Right lung (tissue), 5 donors: ENCODE results near the gene PITPNC1. TPM values are rescaled to one million over a fixed set of nuclear protein-coding genes. Genes with fewer than 3 reads are reported as not detected.
"Not testable (repeated sequence)": the region's sequence is repeated elsewhere in the genome, so short reads cannot be mapped to it uniquely, and the experiment has no call there.

Experiments
- DNase-seq, 2 donors: peaks; one replicate each; pipeline ENCODE4 v3.0.0-alpha.2; 2013
- polyA plus RNA-seq, 5 donors: library from polyadenylated mRNA; unstranded; fragments of 120-200 nt; gene quantifications; one replicate each; pipeline versions ENCODE4 v1.2.1 to v1.2.3, GENCODE V29; 2013; ENCODE audit warnings: inconsistent platforms in 1 of 5, low replicate concordance in 1 of 5; ENCODE audit not compliant: insufficient read length in 5 of 5, insufficient read depth in 1 of 5

The PITPNC1 gene
- polyA plus RNA-seq, 5 donors = 9.1 to 12.0 (median 10.1) TPM

DNA sequence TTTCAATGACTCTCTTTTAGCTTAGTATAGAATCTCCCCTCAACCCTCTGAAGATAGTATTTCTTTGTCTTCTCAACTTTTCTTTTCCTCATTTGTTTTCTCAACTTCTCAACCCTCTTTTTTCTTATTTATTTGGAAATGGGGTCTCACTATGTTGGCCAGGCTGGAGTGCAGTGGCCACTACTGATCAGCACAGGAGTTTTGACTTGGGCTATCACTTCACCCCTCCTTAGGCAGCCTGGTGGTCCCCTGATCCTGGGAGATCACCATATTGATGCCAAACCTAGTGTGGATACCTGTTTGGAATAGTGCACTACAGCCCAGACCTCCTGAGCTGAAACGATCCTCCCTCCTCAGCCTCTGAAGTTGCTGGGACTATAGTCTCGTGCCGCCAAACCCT is 79.8 kb downstream of the PITPNC1 start:
- DNase-seq = no peak

- no peak for DNase-seq
These were observed 81.1 kb downstream of the PITPNC1 start for GRCh38 chr17:67458203-67458602.

- no peak for DNase-seq
These were observed 82.9 kb downstream of the PITPNC1 start for GRCh38 chr17:67459985-67460384.

- DNase-seq = no peak
These were observed 84.2 kb downstream of the PITPNC1 start for GRCh38 chr17:67461228-67461780.

DNA sequence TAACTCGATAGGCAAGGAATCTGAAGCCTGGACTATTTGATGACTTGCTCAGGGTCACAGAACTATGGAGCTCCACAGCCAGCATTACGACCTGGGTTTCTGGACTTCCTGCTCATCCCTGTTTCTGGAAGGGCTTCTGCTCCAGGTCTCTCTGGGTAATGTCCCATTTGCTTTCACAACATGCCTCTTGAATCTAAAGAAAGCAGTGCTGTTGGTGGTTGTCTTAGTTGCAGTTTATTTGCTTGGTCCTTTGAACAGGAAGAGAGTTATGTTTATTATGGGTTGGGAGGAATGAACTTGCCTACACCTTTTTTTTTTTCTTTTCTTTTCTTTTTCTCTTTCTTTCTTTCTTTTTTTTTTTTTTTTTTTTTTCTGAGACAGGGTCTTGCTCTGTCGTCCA is 84.8 kb downstream of the PITPNC1 start:
- DNase-seq = no peak

- DNase-seq = no peak
These were observed 89.2 kb downstream of the PITPNC1 start for GRCh38 chr17:67466251-67466796.

DNA sequence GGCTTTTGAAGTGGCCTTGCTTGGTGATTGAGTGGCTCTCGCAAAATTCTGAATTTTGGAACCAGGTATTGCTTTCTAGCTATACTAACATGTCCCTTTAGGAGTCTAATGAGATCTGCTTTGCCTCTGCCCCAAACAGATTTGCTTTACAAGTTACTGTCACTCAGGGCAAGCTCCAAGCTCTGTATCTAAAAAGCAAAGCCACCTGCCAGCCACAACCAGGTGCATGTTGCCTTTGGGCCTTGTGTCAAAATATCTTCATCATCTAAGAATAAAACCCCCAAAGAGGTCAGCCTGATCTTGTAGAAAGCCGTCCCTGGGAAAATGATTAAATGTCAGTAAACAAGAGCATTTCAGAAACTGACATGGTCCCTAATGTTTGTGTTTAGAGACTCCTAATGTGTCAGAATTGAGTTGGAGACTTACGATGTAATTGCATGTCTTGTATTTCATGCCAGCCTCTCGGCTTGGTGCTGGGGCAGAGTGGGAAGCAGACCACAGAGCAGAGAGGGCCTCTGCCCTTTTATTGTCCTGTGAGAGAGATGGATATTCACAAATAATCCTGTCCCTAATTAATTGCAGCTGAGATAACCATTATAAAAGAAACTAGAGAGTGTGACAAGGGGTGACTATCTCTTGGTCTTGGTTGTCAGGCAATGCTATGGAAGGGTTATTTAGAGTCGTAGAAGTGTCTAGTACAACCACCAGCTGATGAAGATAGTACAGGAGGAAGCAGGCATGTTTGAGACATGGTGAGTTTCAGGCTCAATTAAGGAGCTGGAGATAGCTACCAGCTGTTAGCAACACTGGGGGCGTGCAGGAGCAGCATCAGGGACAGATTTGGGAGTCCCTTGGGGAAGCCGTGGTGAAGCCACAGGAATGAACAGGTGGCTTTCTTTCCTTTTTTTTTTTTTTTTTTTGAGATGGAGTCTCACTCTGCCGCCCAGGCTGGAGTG is 90.7 kb downstream of the PITPNC1 start:
- no peak for DNase-seq

DNA sequence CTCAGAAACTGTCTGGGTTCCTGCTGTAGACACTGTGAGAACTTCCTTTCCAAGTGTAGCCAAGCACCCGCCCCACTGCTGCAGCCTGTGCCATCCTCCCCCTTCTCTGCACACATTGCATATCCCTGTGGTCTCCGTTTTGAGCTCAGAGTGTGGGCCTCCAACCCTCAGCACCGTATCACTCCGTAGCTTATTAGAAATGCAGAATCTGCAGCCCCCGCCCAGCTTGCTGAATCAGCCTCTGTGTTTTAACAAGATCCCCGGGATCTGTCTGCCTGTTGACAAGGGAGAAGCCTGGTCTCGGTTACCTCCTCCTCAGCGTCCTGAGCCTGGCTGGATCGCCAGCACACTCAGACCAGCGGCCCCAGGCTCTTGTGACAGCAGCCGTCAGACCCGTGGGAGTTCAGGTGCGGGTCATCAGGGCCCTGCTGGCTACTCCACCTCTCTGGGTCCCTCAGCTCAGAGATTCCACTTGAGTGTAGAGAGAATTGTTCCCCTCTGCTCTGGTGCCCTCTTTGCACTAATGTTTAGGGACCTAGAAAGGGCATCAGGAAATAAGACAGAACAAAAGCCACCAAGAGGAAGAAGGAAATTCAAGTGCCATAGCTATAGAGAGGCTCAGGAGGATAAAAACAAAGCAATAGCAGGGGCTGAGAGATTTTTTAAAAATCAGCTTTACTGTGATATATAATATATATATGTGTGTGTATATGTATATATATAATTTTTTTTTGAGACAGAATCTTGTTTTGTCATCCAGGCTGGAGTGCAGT is 92.3 kb downstream of the PITPNC1 start:
- no peak for DNase-seq

DNA sequence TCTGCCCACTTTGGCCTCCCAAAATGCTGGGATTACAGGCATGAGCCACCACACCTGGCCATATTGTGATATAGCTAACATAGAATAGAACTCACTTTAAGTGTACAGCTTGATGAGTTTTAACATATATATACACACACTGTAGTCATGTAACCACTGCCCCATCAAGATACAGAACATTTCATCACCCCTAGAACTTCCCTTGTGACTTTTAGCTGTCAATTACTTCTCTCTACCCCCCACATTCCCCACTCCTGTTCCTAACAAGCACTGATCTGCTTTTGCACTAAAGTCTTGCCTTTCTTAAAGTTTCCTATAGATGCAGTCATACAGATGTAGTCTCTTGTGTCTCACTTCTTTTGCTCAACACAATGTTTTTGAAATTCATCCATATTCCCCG is 93.1 kb downstream of the PITPNC1 start:
- no peak for DNase-seq

DNA sequence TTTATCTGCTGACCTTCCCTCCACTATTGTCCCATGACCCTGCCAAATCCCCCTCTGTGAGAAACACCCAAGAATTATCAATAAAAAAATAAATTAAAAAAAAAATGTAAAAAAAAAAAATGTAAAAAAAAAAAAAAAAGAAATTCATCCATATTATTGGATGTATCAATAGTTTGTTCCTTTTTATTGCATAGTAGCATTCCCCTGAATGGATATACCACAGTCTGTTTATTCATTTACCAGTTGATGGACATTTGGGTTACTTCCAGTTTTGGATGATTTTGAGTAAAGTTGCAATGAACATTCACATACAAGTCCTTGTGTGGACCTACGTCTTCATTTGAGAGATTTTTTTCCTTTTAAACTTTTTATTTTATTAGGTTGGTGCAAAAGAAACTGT is 94.0 kb downstream of the PITPNC1 start:
- DNase-seq = no peak

GRCh38 chr17:67472606-67473005 is 95.5 kb downstream of the PITPNC1 start:
- DNase-seq = not testable (repeated sequence)

- no peak for DNase-seq
These were observed 97.1 kb downstream of the PITPNC1 start for GRCh38 chr17:67474081-67474661.

GRCh38 chr17:67475161-67475937 is 98.3 kb downstream of the PITPNC1 start:
- DNase-seq = peak; percentile 49 to 72

DNA sequence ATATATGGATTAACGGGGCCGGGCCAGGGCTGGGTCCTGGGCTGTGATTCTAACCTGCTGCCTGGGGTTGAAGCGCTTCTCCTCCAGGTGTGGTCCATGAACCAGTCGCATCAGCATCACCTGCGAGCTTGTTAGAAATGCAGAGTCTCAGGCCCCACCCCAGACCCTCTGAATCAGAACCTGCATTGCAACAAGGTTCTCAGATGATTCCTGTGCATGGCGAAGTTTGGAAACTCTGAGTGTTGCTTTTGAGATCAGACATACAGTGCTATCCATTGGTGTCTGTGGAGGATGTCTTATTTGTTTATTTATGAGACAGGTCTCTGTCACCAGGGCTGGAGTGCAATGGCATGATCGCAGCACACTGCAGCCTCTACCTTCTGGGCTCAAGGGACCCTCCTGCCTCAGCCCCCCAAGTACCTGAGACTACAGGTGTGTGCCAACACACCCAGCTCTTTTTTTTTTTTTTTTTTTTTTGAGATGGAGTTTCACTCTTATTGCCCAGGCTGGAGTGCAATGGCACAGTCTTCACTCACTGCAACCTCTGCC is 99.8 kb downstream of the PITPNC1 start:
- no peak for DNase-seq

GRCh38 chr17:67477687-67478086 is 100.6 kb downstream of the PITPNC1 start:
- DNase-seq = no peak

DNA sequence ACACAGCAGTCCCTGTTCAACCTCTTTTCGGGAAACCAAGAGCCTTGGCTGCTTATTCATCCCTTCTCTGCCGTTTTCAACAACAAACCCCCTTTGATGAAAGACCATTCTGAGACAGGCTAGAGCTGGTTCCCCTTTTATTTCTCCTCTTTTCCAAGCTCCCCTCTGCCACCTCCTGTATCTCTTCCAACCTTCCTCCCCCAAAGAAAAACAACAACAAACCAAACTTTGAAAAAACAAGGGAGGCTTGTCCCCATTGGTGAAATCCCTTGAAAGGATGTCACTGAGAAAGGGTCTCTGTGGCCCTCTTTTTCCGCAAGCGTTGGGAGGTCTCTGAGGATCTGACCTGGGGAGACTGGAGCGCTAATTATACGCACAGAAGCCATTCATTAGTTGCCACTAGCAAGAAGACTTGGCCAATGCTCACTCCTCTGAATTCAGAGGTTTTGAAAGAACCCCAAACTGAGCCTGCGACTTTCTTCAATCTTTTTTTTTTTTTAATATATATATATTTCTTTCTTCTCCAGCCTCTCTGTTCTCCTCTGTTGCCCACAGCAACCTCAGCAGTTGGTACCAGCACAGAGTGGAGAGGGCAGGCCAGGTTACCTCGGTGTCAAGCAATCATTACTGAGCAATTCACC is 101.4 kb downstream of the PITPNC1 start:
- DNase-seq = no peak

DNA sequence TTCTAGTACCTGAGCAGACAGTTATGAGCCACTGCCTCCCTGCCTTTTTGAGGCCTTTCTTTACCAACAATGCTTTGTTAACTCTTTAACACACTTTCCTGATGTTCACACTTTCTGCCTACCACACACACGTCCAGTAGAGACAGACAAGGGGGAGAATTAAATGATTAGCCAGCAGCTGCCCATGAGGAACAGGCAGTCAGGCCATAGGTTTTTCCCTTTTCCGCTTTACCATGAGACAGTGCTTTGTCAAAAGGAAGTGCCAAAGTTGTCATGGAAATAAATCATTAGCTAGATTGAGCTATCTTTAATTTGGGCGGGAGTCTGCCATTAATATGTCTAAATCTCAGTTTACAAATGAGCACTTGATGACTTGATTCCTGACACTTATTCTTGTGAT is 102.1 kb downstream of the PITPNC1 start:
- DNase-seq = no peak

- not testable (repeated sequence) for DNase-seq
These were observed 103.9 kb downstream of the PITPNC1 start for GRCh38 chr17:67480959-67481358.

GRCh38 chr17:67481808-67482207 is 104.7 kb downstream of the PITPNC1 start:
- no peak for DNase-seq

DNA sequence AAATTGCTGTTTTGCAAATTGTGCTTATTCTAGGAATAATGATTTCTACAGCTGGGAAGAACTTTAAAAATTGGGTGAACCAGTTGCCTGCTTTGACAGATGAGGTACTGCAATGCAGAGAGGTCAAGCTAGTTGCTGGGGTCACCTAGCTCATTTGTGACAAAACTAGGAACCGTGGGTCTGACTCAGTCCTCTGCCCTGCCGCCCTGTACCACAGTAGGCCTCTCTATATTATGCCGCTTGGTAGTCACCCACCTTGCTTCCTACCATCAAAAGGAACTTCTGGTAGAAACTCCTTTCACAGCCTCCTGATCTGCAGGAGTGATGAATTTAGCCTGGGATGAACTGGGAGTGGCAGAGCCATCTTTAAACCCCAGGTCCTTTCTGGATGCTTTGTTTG is 105.7 kb downstream of the PITPNC1 start:
- no peak for DNase-seq
